GM08714 (cell line): ENCODE results near the gene GLRA2.

Experiments
- H3K4me3 ChIP-seq: fragments of 200-500 bp; sonication (Bioruptor generic); 2 replicates; pipeline ENCODE4 v1.5.1; 2014; ENCODE audit warnings: mild to moderate bottlenecking, low read length, inconsistent platforms
- ZNF274 ChIP-seq: IDR thresholded peaks from 2 replicates; pipeline ENCODE4 v1.6.1; 2012; ENCODE audit warnings: mild to moderate bottlenecking, low read depth, low read length

Gene GLRA2

GRCh38 chrX:14717949-14718348 is 188.6 kb downstream of the GLRA2 start:
- no peak for TF ChIP-seq ZNF274
- H3K4me3 ChIP-seq: no peak overlapping the region

GRCh38 chrX:14718403-14718802 is 189.1 kb downstream of the GLRA2 start:
- H3K4me3 ChIP-seq: no peak overlapping the region
- no peak for TF ChIP-seq ZNF274

- no peak for TF ChIP-seq ZNF274
- no peak overlapping the region for H3K4me3 ChIP-seq
Measured at GRCh38 chrX:14729058-14729457, 199.7 kb downstream of the GLRA2 start.

GRCh38 chrX:14738643-14739042 is 209.3 kb downstream of the GLRA2 start:
- no peak overlapping the region for H3K4me3 ChIP-seq
- TF ChIP-seq ZNF274: no peak

GRCh38 chrX:14753441-14753840 is 224.1 kb downstream of the GLRA2 start:
- H3K4me3 ChIP-seq: no peak overlapping the region
- TF ChIP-seq ZNF274: no peak

GRCh38 chrX:14758029-14758491 is 228.7 kb downstream of the GLRA2 start:
- no peak overlapping the region for H3K4me3 ChIP-seq
- no peak for TF ChIP-seq ZNF274

- TF ChIP-seq ZNF274: no peak
- no peak overlapping the region for H3K4me3 ChIP-seq
Measured at GRCh38 chrX:14775416-14775815, 246.1 kb downstream of the GLRA2 start.

- no peak overlapping the region for H3K4me3 ChIP-seq
- TF ChIP-seq ZNF274: no peak
Measured at GRCh38 chrX:14776901-14777300, 247.6 kb downstream of the GLRA2 start.

- H3K4me3 ChIP-seq: no peak overlapping the region
Measured at GRCh38 chrX:14777525-14777924, 248.2 kb downstream of the GLRA2 start.

GRCh38 chrX:14779580-14779979 is 250.2 kb downstream of the GLRA2 start:
- TF ChIP-seq ZNF274: no peak
- H3K4me3 ChIP-seq: no peak overlapping the region

More at GRCh38 chrX:14777525-14777924, 248.2 kb downstream of the GLRA2 start:
- no peak for TF ChIP-seq ZNF274
